ENCODE data around the gene FKBP10. TPM values are rescaled to one million over a fixed set of nuclear protein-coding genes. Genes with fewer than 3 reads are reported as not detected.

Gene FKBP10
- total and polyA plus RNA-seq, 9 of the 15 experiments (the other 6 are each of a cell fraction or from before 2014, with no cell fraction given): 0.03 to 3.0 (median 1.4) TPM; not detected in 1

- peak; percentile 43; the same call in 1 of the 2 replicates for TF ChIP-seq ZBTB33 (CRISPR knock-in tag; IDR thresholded peaks at IDR 0.05)
Measured at GRCh38 chr17:41865596-41865893, 52.7 kb downstream of the FKBP10 start (continued).

- CTCF ChIA-PET (ENCODE audit: low intra/inter-chr PET ratio): no interaction called here
- no TSS peak for BruUV-seq (replicated peaks)
- no peak for ATAC-seq
Measured at GRCh38 chr17:41868568-41868967, 55.8 kb downstream of the FKBP10 start.

More at GRCh38 chr17:41868568-41868967, 55.8 kb downstream of the FKBP10 start:
- in situ Hi-C loops (cut with MboI) (no loop called here), intact Hi-C loops (cut with micrococcal nuclease) (no loop called here)
- peaks cover 16% of the 10 kb centered on the region for H3K79me2 ChIP-seq (ENCODE audit: control insufficient read depth, insufficient read depth, low read length)
- H3K9me1 ChIP-seq (ENCODE audit: control insufficient read depth, insufficient read depth, low read length): peaks cover 4% of the 10 kb centered on the region
- H3K9ac ChIP-seq (ENCODE audit: insufficient read depth in 1 of 2, low read depth in 2 of 2, low read length in 2 of 2): no peak overlapping the region
- H3K36me3 ChIP-seq (ENCODE audit: control insufficient read depth, insufficient read depth, low read length): peaks cover 64% of the 10 kb centered on the region; the same call in 2 of the 3 replicates
- H3K27ac ChIP-seq (ENCODE audit: extremely low read depth, low read depth, low read length): no peak overlapping the region
- no peaks in the 10 kb centered on the region for H3K9me3 ChIP-seq (replicated peaks; ENCODE audit: control insufficient read depth, insufficient read depth, low read depth, low read length)
- POLR2A ChIA-PET: no interaction called here
- no peaks in the 10 kb centered on the region for H3K27me3 ChIP-seq (ENCODE audit: control insufficient read depth in 2 of 2, insufficient read depth in 2 of 2, low read length in 2 of 2)
- H2AFZ ChIP-seq (ENCODE audit: low read depth, low read length): no peak overlapping the region
- WGBS (ENCODE audit: insufficient coverage, low coverage, missing lambda C conversion rate): 61% methylated on average over 3 of the region's 3 CpGs
- no peak for DNase-seq (ENCODE audit: extremely low read depth in 1 of 4, low spot score in 3 of 4)
- no peak overlapping the region for H3K4me3 ChIP-seq
- TF ChIP-seq ATF7 (IDR thresholded peaks at IDR 0.05) (no peak), HDAC2 (IDR thresholded peaks at IDR 0.05) (no peak), ZNF232 (CRISPR knock-in tag; IDR thresholded peaks at IDR 0.05) (no peak), MCM2 (IDR thresholded peaks at IDR 0.05; ENCODE audit: low read depth) (no peak), MCM7 (IDR thresholded peaks at IDR 0.05) (no peak), CBX1 (IDR thresholded peaks at IDR 0.05; ENCODE audit: low read depth) (no peak), USF2 (CRISPR knock-in tag; IDR thresholded peaks at IDR 0.05) (0 out of 2 replicates have a peak, but pooled peaks have one; percentile 23), ZBTB34 (CRISPR knock-in tag; IDR thresholded peaks at IDR 0.05) (no peak)
- H3K4me1 ChIP-seq (replicated peaks in 1 of 2; ENCODE audit: control insufficient read depth in 2 of 2, insufficient read depth in 2 of 2, low read length in 2 of 2): peaks cover 14 to 17% of the 10 kb centered on the region in 2 experiments
- H3K4me2 ChIP-seq (ENCODE audit: insufficient read depth, low read length): no peak overlapping the region
- H4K20me1 ChIP-seq (replicated peaks; ENCODE audit: control insufficient read depth, insufficient read depth, low read length): peaks cover 4% of the 10 kb centered on the region; the same call in 1 of the 2 replicates
- no peak for FAIRE-seq

Data from K562 (cell line).